GM19452 (cell line): ENCODE measurements around the gene CDK8.

ENCODE experiments used
- ATAC-seq: cut with Tn5 transposase; IDR thresholded peaks from one replicate; pipeline ENCODE4 v1.9.1; 2021; ENCODE audit not compliant: unreplicated experiment

The CDK8 gene

GRCh38 chr13:26253787-26254582, at the start of gene CDK8:
CDK8 (plus strand) TSS chr13:26254129; CDS start chr13:26254642, 513 bp downstream.
- peak; percentile 87 for ATAC-seq

- ATAC-seq: no peak
Observed at GRCh38 chr13:26208287-26208686, 45.6 kb upstream of the CDK8 start.

GRCh38 chr13:26213345-26213744, 40.6 kb upstream of the CDK8 start:
- ATAC-seq: no peak

GRCh38 chr13:26213982-26214381, 39.9 kb upstream of the CDK8 start:
- ATAC-seq: no peak

GRCh38 chr13:26216042-26216441, 37.9 kb upstream of the CDK8 start:
- ATAC-seq: no peak

- no peak for ATAC-seq
Observed at GRCh38 chr13:26219726-26220125, 34.2 kb upstream of the CDK8 start.

- no peak for ATAC-seq
Observed at GRCh38 chr13:26220575-26220974, 33.4 kb upstream of the CDK8 start.

GRCh38 chr13:26221399-26221720, 32.6 kb upstream of the CDK8 start:
- peak; percentile 33 for ATAC-seq

- ATAC-seq: peak; percentile 95
Observed at GRCh38 chr13:26221721-26222519, 32.0 kb upstream of the CDK8 start, which contains the start of gene RNF6. RNF6 (minus strand) TSS chr13:26222314; CDS start chr13:26219649, 2,665 bp downstream.

GRCh38 chr13:26222520-26223046, 31.3 kb upstream of the CDK8 start:
- peak; percentile 46 for ATAC-seq

GRCh38 chr13:26225896-26226617, 27.9 kb upstream of the CDK8 start:
- no peak for ATAC-seq

GRCh38 chr13:26227166-26227971, 26.6 kb upstream of the CDK8 start:
- no peak for ATAC-seq

- no peak for ATAC-seq
Observed at GRCh38 chr13:26228096-26228495, 25.8 kb upstream of the CDK8 start.

GRCh38 chr13:26229080-26229615, 24.8 kb upstream of the CDK8 start:
- no peak for ATAC-seq

GRCh38 chr13:26230703-26231102, 23.2 kb upstream of the CDK8 start:
- no peak for ATAC-seq

- no peak for ATAC-seq
Observed at GRCh38 chr13:26236296-26236695, 17.6 kb upstream of the CDK8 start.

- no peak for ATAC-seq
Observed at GRCh38 chr13:26246154-26246553, 7.8 kb upstream of the CDK8 start.

GRCh38 chr13:26247011-26247410, 6.9 kb upstream of the CDK8 start:
- no peak for ATAC-seq

- ATAC-seq: no peak
Observed at GRCh38 chr13:26247608-26248007, 6.3 kb upstream of the CDK8 start.

GRCh38 chr13:26249551-26249950, 4.4 kb upstream of the CDK8 start:
- no peak for ATAC-seq
